Measurements from ENCODE around the gene RCAN1. TPM values are rescaled to one million over a fixed set of nuclear protein-coding genes. Genes with fewer than 3 reads are reported as not detected.
A peak's percentile ranks its signal among the peaks of the same experiment; 100 is the strongest.

The RCAN1 gene
- total RNA-seq, 4 donors from 2014 or later = 32.1 to 58.6 (median 42.2) TPM

DNA sequence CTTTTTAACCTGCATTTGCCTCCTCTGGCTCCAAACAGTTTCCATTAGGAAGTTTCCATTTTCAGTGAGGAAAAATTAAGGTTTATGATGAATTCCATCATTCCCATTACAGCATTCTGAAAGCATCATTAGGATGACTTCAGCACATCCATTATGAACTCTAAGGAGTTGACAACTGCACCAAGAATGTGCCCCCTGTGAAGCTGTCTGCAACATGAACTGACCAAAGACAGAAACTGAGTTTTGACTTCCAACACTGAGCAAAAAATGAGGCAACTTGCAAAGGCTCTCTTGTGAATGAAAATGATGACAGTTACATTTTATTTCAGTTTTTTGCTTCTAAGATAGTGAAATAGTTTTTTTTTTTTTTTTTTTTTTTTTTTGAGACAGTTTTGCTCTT lies 84.7 kb downstream of the RCAN1 start:
- H3K27me3 ChIP-seq = no peaks in the 10 kb centered on the region
- peak overlapping the region in 3 of 4 donors; percentile 14 to 90 (median 85) for H3K27ac ChIP-seq
- TF ChIP-seq POLR2A (IDR thresholded peaks at IDR 0.05) (no peak), EP300 (IDR thresholded peaks at IDR 0.05) (no peak), POLR2AphosphoS5 (IDR thresholded peaks at IDR 0.05) (no peak)
- TF ChIP-seq, protein P1, sequence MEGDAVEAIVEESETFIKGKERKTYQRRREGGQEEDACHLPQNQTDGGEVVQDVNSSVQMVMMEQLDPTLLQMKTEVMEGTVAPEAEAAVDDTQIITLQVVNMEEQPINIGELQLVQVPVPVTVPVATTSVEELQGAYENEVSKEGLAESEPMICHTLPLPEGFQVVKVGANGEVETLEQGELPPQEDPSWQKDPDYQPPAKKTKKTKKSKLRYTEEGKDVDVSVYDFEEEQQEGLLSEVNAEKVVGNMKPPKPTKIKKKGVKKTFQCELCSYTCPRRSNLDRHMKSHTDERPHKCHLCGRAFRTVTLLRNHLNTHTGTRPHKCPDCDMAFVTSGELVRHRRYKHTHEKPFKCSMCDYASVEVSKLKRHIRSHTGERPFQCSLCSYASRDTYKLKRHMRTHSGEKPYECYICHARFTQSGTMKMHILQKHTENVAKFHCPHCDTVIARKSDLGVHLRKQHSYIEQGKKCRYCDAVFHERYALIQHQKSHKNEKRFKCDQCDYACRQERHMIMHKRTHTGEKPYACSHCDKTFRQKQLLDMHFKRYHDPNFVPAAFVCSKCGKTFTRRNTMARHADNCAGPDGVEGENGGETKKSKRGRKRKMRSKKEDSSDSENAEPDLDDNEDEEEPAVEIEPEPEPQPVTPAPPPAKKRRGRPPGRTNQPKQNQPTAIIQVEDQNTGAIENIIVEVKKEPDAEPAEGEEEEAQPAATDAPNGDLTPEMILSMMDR (IDR thresholded peaks at IDR 0.05) = no peak
- peaks cover 0 to 28% (median 3%) of the 10 kb centered on the region in 3 donors for H3K4me1 ChIP-seq
- no peak for ATAC-seq
- no peaks in the 10 kb centered on the region for H3K36me3 ChIP-seq
- no peaks in the 10 kb centered on the region for H3K9me3 ChIP-seq
- no peak overlapping the region for H3K4me3 ChIP-seq

GRCh38 chr21:34528131-34528561 lies 86.8 kb downstream of the RCAN1 start:
- ATAC-seq = no peak
- WGBS, 2 donors (ENCODE audit: low coverage in 1 of 2) = 43 to 47% methylated on average over 2 to 3 of the region's 3 CpGs
- peaks cover 0 to 49% (median 18%) of the 10 kb centered on the region in 3 donors for H3K4me1 ChIP-seq
- H3K27me3 ChIP-seq = no peaks in the 10 kb centered on the region
- H3K4me3 ChIP-seq = no peak overlapping the region
- H3K36me3 ChIP-seq = peaks cover 0 to 1% of the 10 kb centered on the region in 2 donors
- H3K9me3 ChIP-seq = no peaks in the 10 kb centered on the region
- H3K27ac ChIP-seq = peak overlapping the region; percentile 75 to 98 (median 88)
- TF ChIP-seq EP300 (IDR thresholded peaks at IDR 0.05) (no peak), POLR2AphosphoS5 (IDR thresholded peaks at IDR 0.05) (peak; percentile 45)

- no peaks in the 10 kb centered on the region for H3K9me3 ChIP-seq
- H3K27ac ChIP-seq = peak overlapping the region; percentile 85 to 98 (median 91)
- TF ChIP-seq, protein P1 (IDR thresholded peaks at IDR 0.05) = peak in 1 of 4 experiments; percentile 11
- peak; percentile 98 for TF ChIP-seq POLR2AphosphoS5 (IDR thresholded peaks at IDR 0.05)
- TF ChIP-seq POLR2A (IDR thresholded peaks at IDR 0.05) = peak; percentile 38 to 57
- peak; percentile 69 for TF ChIP-seq EP300 (IDR thresholded peaks at IDR 0.05)
- H3K4me1 ChIP-seq = peaks cover 0 to 63% (median 28%) of the 10 kb centered on the region in 3 donors
- H3K27me3 ChIP-seq = no peaks in the 10 kb centered on the region
- 1 to 3% methylated on average over 3 to 10 of the region's 10 CpGs for WGBS, 2 donors (ENCODE audit: low coverage in 1 of 2)
- ATAC-seq = peak; percentile 96
- peak overlapping the region; percentile 48 to 65 for H3K4me3 ChIP-seq
- peaks cover 0 to 9% of the 10 kb centered on the region in 2 donors for H3K36me3 ChIP-seq
These were observed 88.2 kb downstream of the RCAN1 start for GRCh38 chr21:34526618-34527290.

- Histone ChIP-seq H3K36me3 (peaks cover 0 to 14% of the 10 kb centered on the region in 2 donors), H3K4me1 (peaks cover 0 to 68% (median 28%) of the 10 kb centered on the region in 3 donors), H3K9me3 (no peaks in the 10 kb centered on the region), H3K27ac (peak overlapping the region; percentile 85 to 98 (median 91)), H3K4me3 (peak overlapping the region; percentile 48 to 65), H3K27me3 (no peaks in the 10 kb centered on the region)
- WGBS, 2 donors (ENCODE audit: low coverage in 1 of 2) = 4 to 8% methylated on average over 4 to 5 of the region's 5 CpGs
- no peak for ATAC-seq
- no peak for TF ChIP-seq POLR2A (IDR thresholded peaks at IDR 0.05)
- TF ChIP-seq POLR2AphosphoS5 (IDR thresholded peaks at IDR 0.05) = no peak
- TF ChIP-seq, protein P1 (IDR thresholded peaks at IDR 0.05) = no peak
- TF ChIP-seq EP300 (IDR thresholded peaks at IDR 0.05) = no peak
These were observed 88.7 kb downstream of the RCAN1 start for GRCh38 chr21:34526241-34526617.

DNA sequence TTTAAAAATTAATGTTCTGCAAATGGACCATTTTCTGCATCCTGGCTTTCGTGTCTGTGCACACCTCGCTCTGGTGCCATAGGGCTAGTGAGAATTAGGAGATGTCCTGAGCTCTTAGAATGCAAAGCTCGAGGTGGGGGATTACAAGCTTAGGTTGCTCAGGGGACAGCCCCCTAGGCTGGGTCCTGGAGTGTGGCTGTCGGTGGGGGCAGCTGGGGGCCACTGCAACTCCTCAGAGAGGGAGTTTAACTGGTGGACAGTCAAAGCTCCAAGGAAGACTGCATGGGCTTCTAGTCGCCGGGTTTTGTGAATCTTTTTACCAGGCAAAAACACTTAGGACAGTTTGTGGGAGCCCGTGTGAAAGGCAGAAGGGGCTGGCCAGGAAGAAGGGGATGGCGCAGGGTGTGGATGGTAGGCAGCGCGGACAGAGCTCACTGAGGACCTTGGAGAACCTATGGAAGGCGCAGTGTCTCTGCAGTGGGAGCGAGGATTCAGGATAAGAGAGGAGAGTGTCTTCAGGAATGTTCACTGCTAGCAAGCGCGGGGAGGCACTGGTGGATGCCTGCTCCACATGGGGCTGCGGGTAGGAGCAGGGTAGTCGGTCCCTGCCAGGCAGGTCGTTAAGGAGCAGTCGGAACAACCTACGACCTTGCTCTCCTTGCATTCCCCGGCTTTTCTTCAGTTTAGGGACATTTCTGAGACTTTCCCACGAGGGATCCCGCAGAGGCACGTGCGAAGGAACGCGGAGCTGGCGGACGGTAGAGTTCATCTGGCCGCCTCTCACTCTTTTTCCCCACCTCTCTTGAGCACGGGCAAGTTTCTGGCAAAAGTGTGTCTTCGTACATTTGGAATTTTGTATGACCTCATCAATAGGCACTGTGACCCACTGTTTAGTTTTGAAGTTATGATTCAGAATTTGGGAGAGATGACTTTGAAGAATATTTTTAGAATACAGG lies 90.0 kb downstream of the RCAN1 start:
- no peak for ATAC-seq
- H3K27ac ChIP-seq = peak overlapping the region; percentile 85 to 98 (median 91)
- 47 to 59% methylated on average over 11 to 26 of the region's 31 CpGs for WGBS, 2 donors (ENCODE audit: low coverage in 1 of 2)
- H3K4me3 ChIP-seq = peak overlapping the region; percentile 48 to 65
- H3K9me3 ChIP-seq = no peaks in the 10 kb centered on the region
- peaks cover 0 to 74% (median 28%) of the 10 kb centered on the region in 3 donors for H3K4me1 ChIP-seq
- TF ChIP-seq EP300 (IDR thresholded peaks at IDR 0.05) (no peak), POLR2AphosphoS5 (IDR thresholded peaks at IDR 0.05) (peak; percentile 42)
- peaks cover 0 to 27% of the 10 kb centered on the region in 2 donors for H3K36me3 ChIP-seq
- no peaks in the 10 kb centered on the region for H3K27me3 ChIP-seq
